Measurements from ENCODE around the gene HNRNPAB. TPM values are rescaled to one million over a fixed set of nuclear protein-coding genes. Genes with fewer than 3 reads are reported as not detected.

Gene HNRNPAB
- total RNA-seq, 1 experiment from 2014 or later, result 547 TPM

GRCh38 chr5:178198706-178199105 lies 5.6 kb upstream of the HNRNPAB start:
- Histone ChIP-seq H3K4me1 (ENCODE audit: insufficient read depth, low read length) (no peaks in the 10 kb centered on the region), H4K91ac (ENCODE audit: insufficient read length, low read depth, low read length) (no peak overlapping the region), H2BK15ac (ENCODE audit: low read depth, low read length) (no peak overlapping the region), H3K56ac (ENCODE audit: insufficient read length, low read depth, low read length) (no peak overlapping the region), H4K20me1 (ENCODE audit: control insufficient read depth, insufficient read depth, insufficient read length) (peaks cover 2% of the 10 kb centered on the region), H3K79me2 (ENCODE audit: insufficient read depth, low read length) (no peaks in the 10 kb centered on the region), H2BK12ac (ENCODE audit: insufficient read length, low read depth, low read length) (no peak overlapping the region), H4K8ac (replicated peaks; ENCODE audit: insufficient read length, low read depth, low read length) (no peak overlapping the region), H3K27ac (ENCODE audit: insufficient read length, low read depth, low read length) (no peak overlapping the region), H3K9me3 (ENCODE audit: control insufficient read depth, low read depth, low read length) (no peaks in the 10 kb centered on the region), H2BK20ac (ENCODE audit: low read depth, low read length, poor library complexity, severe bottlenecking) (no peak overlapping the region), H3K4ac (ENCODE audit: low read depth, low read length) (no peak overlapping the region), H3K9ac (ENCODE audit: extremely low read depth, insufficient read length, low read length) (no peak overlapping the region), H3T11ph (ENCODE audit: low read length) (no peak overlapping the region), H3K23me2 (ENCODE audit: insufficient read length, low read depth, low read length, poor library complexity, severe bottlenecking) (no peaks in the 10 kb centered on the region), H3K18ac (ENCODE audit: insufficient read length, low read depth, low read length) (no peak overlapping the region), H3K23ac (ENCODE audit: insufficient read length, low read depth, low read length) (no peak overlapping the region), H3K4me2 (ENCODE audit: insufficient read depth, insufficient read length, low read length) (no peak overlapping the region), H3K79me1 (ENCODE audit: insufficient read depth, low read depth, low read length, poor library complexity, severe bottlenecking) (no peaks in the 10 kb centered on the region), H3K27me3 (ENCODE audit: insufficient read depth, low read length) (no peaks in the 10 kb centered on the region), H2AK5ac (ENCODE audit: insufficient read length, low read length) (no peak overlapping the region), H4K5ac (ENCODE audit: insufficient read length, low read depth, low read length) (no peak overlapping the region), H3K14ac (ENCODE audit: insufficient read depth, low read length) (no peak overlapping the region), H2BK120ac (ENCODE audit: low read depth, low read length, poor library complexity, severe bottlenecking) (no peak overlapping the region), H2BK5ac (ENCODE audit: insufficient read length, low read length) (no peak overlapping the region), H2AFZ (ENCODE audit: low read length) (no peak overlapping the region)
- Mint-ChIP-seq H3K36me3 (ENCODE audit: insufficient read depth in 1 of 3, low read depth in 3 of 3) (no peaks in the 10 kb centered on the region; a peak in 2 of 7 replicates), H3K4me3 (no peak overlapping the region), H3K4me1 (peaks cover 25 to 30% of the 10 kb centered on the region in 2 experiments), H3K9me3 (peaks cover 0 to 5% of the 10 kb centered on the region in 2 experiments; a peak in 1 of 5 replicates), H3K27me3 (ENCODE audit: low read depth) (peaks cover 29% of the 10 kb centered on the region), H3K27ac (no peak overlapping the region)
- no CpG with 5 or more reads among the region's 11 CpGs for WGBS (ENCODE audit: extremely low coverage, insufficient read length, low lambda C conversion rate)
- DNase-seq, result no peak
- TF ChIP-seq CTCF (conservative IDR thresholded peaks at IDR 0.05), result no peak
